ENCODE results near the gene TPPP2.

- TF ChIP-seq EZH2 (IDR thresholded peaks at IDR 0.05; ENCODE audit: borderline replicate concordance, low read depth, low read length, poor library complexity, severe bottlenecking) (no peak), CTCF (conservative IDR thresholded peaks at IDR 0.05; ENCODE audit: low read depth, low read length) (no peak)
These were observed 6.0 kb upstream of the TPPP2 start for GRCh38 chr14:21023817-21024584.
